Heart left ventricle (tissue), 16 donors: Measurements from ENCODE around the gene AKT1. TPM values are rescaled to one million over a fixed set of nuclear protein-coding genes. Genes with fewer than 3 reads are reported as not detected.

Source experiments
- ATAC-seq, 4 donors: fragments of 200-7000 bp; cut with Tn5 transposase; one replicate each; pipeline ENCODE4 v1.9.1; 2020 to 2022; ENCODE audit warnings: moderate library complexity in 4 of 4, mild to moderate bottlenecking in 3 of 4, moderate number of reproducible peaks in 1 of 4
- DNase-seq, 5 donors: peaks; one replicate each; pipeline ENCODE4 v3.0.0-alpha.2; 2020
- H3K27ac ChIP-seq, 12 donors: fragments of 200-600 bp; sonication (generic) in 4 of 12; one replicate each; pipeline versions ENCODE4 v1.5.0 to v1.8.0; 2016 to 2022; ENCODE audit warnings: mild to moderate bottlenecking in 2 of 12
- H3K27me3 ChIP-seq, 9 donors: fragments of 200-600 bp; sonication (generic) in 2 of 9; one replicate each; pipeline versions ENCODE4 v1.5.1 to v1.8.0; 2016 to 2022; ENCODE audit warnings: mild to moderate bottlenecking in 3 of 9
- H3K36me3 ChIP-seq, 9 donors: fragments of 200-600 bp; sonication (generic) in 2 of 9; one replicate each; pipeline versions ENCODE4 v1.5.0 to v1.8.0; 2018 to 2022; ENCODE audit warnings: mild to moderate bottlenecking in 2 of 9
- H3K4me1 ChIP-seq, 12 donors: fragments of 200-600 bp; sonication (generic) in 4 of 12; one replicate each; pipeline versions ENCODE4 v1.5.0 to v1.8.0; 2016 to 2022; ENCODE audit warnings: mild to moderate bottlenecking in 3 of 12
- H3K4me3 ChIP-seq, 12 donors: fragments of 200-600 bp; sonication (generic) in 4 of 12; one replicate each; pipeline versions ENCODE4 v1.5.0 to v1.8.0; 2017 to 2022; ENCODE audit warnings: mild to moderate bottlenecking in 9 of 12, moderate library complexity in 4 of 12
- H3K9me3 ChIP-seq, 12 donors: fragments of 200-600 bp; sonication (generic) in 4 of 12; one replicate each; pipeline versions ENCODE4 v1.5.0 to v1.8.0; 2016 to 2022; ENCODE audit warnings: mild to moderate bottlenecking in 1 of 12
- CTCF ChIP-seq, 12 donors: fragments of 200-600 bp; sonication (generic) in 4 of 12; IDR thresholded peaks; one replicate each; pipeline versions ENCODE4 v1.5.0 to v1.8.0; 2018 to 2022; ENCODE audit warnings: antibody characterized with exemption in 12 of 12, mild to moderate bottlenecking in 5 of 12
- POLR2A ChIP-seq, 2 donors: fragments of 450-650 bp; IDR thresholded peaks; one replicate each; pipeline ENCODE4 v1.6.1; 2017; ENCODE audit warnings: antibody characterized with exemption in 2 of 2, mild to moderate bottlenecking in 2 of 2, moderate library complexity in 2 of 2
- WGBS, 4 donors: extraction: QIAGEN DNeasy Blood & Tissue Kit in 2 of 4; methylation state at CpG; one replicate each; pipeline versions ENCODE4 v1.1.5 to v1.1.7; 2013 to 2018; 5-methylcytosine and 5-hydroxymethylcytosine counted together
- intact Hi-C, 10 donors: fragments of 100-400 bp; cut with DNase I; formaldehyde crosslinking; loops; one replicate each; pipeline versions ENCODE4 v1.11.1 to v1.14.2; 2022
- polyA plus RNA-seq, 2 donors: library from polyadenylated mRNA; stranded (reverse); fragments of 200-250 nt; gene quantifications; one replicate each; pipeline ENCODE4 v1.2.3, GENCODE V29; 2013
- total RNA-seq, 9 donors: library from RNA; depleted of rRNA in 2 of 9; stranded (reverse); fragments of >200 nt in 2 of 9; fragmentation: NEBNext Ultra II Directional in 3 of 9; extraction: Animal tissue kit (Norgen Biotek cat#: 25700) in 3 of 9; gene quantifications; one replicate each; pipeline versions ENCODE4 v1.1.0 to v1.2.4, GENCODE V29; 2016 to 2023
- donor health status: ischemic (EF 13 %, LVEDD 7.1; RV severe dilation, severe dysfunction).
- donor health status: healthy with polysubstance abuse.
- donor health status: DM: no; HTN: yes; CAD: no.
- donor health status: DM: no; HTN: no; CAD: no.
- donor health status: ischemic (EF 25% LVEDD 6.9; RV normal size, moderate dysfunction).
- donor health status: ischemic (EF 25% LVEDD 5.7; RV mildly dilated, moderate dysfunction).
- donor health status: healthy.
- donor health status: DM: yes; HTN: yes; CAD: no.
- donor health status: ischemic (EF 35%, LVEDD 5.7; RV mildly dilated, moderate dysfunction).
- donor health status: nonischemic (EF 11% LVEDD 7.7; RV severe dilation, severe dysfunction).
- donor health status: DM: yes; HTN: yes; CAD: no.
- donor health status: PGD.
- donor health status: ischemic (EF 29% LVEDD 5.4; RV normal size, mild dysfunction).
- donor health status: nonischemic (EF 23%, LVEDD 6.1; RV moderate dilation, normal function).

The AKT1 gene
- total and polyA plus RNA-seq, 11 donors, result 108 to 173 (median 135) TPM

DNA sequence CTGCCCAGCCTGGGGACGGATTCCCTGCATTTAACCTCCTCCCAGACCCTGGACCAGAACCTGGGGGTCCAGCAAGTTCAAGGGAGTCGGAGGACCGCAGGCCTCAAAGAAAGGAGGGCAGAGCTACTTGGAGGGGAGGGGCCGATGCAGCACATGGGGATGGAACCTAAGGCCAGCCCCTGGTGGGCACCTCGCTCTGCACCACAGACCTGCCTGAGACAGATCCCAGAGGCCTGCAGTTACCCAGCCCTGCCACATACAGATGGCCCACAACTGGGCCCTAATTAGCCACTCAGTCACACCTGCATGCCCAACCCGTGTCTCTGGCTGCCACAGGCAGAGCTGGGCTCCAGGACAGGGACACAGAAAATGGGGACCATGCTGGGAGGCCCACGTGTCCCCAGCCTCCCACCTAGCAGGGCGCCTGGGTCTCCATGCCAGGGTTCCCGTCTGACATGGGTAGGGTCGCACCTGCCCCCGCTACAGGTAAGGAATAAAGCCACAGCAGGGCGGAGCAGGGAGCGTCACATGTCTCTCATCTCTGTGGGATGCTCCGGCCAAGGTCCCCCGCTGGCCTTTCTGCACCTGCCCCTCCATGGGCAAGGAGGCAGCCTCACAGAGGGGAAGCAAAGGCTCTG lies 16.7 kb downstream of the AKT1 start:
- peaks cover 0 to 54% (median 25%) of the 10 kb centered on the region in 9 donors for H3K36me3 ChIP-seq
- no peak overlapping the region for H3K4me3 ChIP-seq
- TF ChIP-seq POLR2A (IDR thresholded peaks at IDR 0.05) (no peak), CTCF (IDR thresholded peaks at IDR 0.05) (no peak)
- H3K4me1 ChIP-seq, result peaks cover 0 to 3% (median 0%) of the 10 kb centered on the region in 12 donors
- H3K27ac ChIP-seq, result no peak overlapping the region
- ATAC-seq (no peak), DNase-seq (no peak)
- no peaks in the 10 kb centered on the region for H3K27me3 ChIP-seq
- no peaks in the 10 kb centered on the region for H3K9me3 ChIP-seq
- WGBS, 4 donors, result 86 to 100% (median 91%) methylated on average over 4 to 15 of the region's 15 CpGs
- intact Hi-C loops, result no loop called here

GRCh38 chr14:104777808-104778249 lies 17.7 kb downstream of the AKT1 start:
- TF ChIP-seq CTCF (IDR thresholded peaks at IDR 0.05), result no peak
- no peak for TF ChIP-seq POLR2A (IDR thresholded peaks at IDR 0.05)
- WGBS, 4 donors, result 75 to 87% (median 84%) methylated on average over 13 to 15 of the region's 15 CpGs
- ATAC-seq (no peak), DNase-seq (no peak)
- no peaks in the 10 kb centered on the region for H3K9me3 ChIP-seq
- no peak overlapping the region for H3K27ac ChIP-seq
- no peaks in the 10 kb centered on the region for H3K27me3 ChIP-seq
- intact Hi-C loops, result no loop called here
- peaks cover 0 to 63% (median 33%) of the 10 kb centered on the region in 9 donors for H3K36me3 ChIP-seq
- H3K4me3 ChIP-seq, result no peak overlapping the region
- H3K4me1 ChIP-seq, result no peaks in the 10 kb centered on the region

GRCh38 chr14:104776961-104777807 lies 18.4 kb downstream of the AKT1 start:
- 85 to 89% (median 88%) methylated on average over 16 of the region's 16 CpGs for WGBS, 4 donors
- Histone ChIP-seq H3K27ac (no peak overlapping the region), H3K27me3 (no peaks in the 10 kb centered on the region), H3K4me1 (no peaks in the 10 kb centered on the region), H3K36me3 (peaks cover 0 to 67% (median 39%) of the 10 kb centered on the region in 9 donors), H3K4me3 (no peak overlapping the region), H3K9me3 (no peaks in the 10 kb centered on the region)
- DNase-seq (no peak), ATAC-seq (no peak)
- intact Hi-C loops, result no loop called here
- TF ChIP-seq CTCF (IDR thresholded peaks at IDR 0.05) (no peak), POLR2A (IDR thresholded peaks at IDR 0.05) (no peak)

DNA sequence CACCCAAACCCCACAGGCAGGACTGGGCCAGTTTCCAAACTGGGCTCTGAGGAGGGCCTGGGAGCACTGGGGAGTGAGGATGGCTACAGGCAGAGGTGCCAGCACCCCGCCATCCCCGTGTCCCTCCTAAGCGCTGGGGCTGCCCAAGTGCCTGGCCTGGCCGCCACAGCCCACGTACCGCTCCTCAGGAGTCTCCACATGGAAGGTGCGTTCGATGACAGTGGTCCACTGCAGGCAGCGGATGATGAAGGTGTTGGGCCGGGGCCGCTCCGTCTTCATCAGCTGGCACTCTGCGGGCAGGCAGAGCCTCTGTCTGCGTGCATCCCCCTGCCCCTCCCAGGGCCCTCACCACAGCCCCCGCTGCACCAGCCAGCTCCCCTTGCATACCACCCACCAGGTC lies 19.1 kb downstream of the AKT1 start:
- no peak for DNase-seq
- H3K27me3 ChIP-seq, result no peaks in the 10 kb centered on the region
- no peaks in the 10 kb centered on the region for H3K4me1 ChIP-seq
- peaks cover 0 to 74% (median 45%) of the 10 kb centered on the region in 9 donors for H3K36me3 ChIP-seq
- no peak for ATAC-seq
- no peak for TF ChIP-seq CTCF (IDR thresholded peaks at IDR 0.05)
- no peak for TF ChIP-seq POLR2A (IDR thresholded peaks at IDR 0.05)
- H3K4me3 ChIP-seq, result no peak overlapping the region
- WGBS, 4 donors, result 97 to 99% (median 98%) methylated on average over 15 of the region's 15 CpGs; no CpG with 5 or more reads in 1 of the 4 donors
- intact Hi-C loops, result no loop called here
- no peak overlapping the region for H3K27ac ChIP-seq
- peaks cover 0 to under 1% (median 0%) of the 10 kb centered on the region in 12 donors for H3K9me3 ChIP-seq
